Dermis microvascular lymphatic vessel endothelial cell (primary cell): ENCODE data around the gene KCNMB3. TPM values are rescaled to one million over a fixed set of nuclear protein-coding genes. Genes with fewer than 3 reads are reported as not detected.

ENCODE experiments used
- DNase-seq, 2 donors: peaks; one replicate each; pipeline versions ENCODE4 v3.0.0 to v3.0.0-alpha.2; 2010; ENCODE audit warnings: low read depth in 2 of 2
- total RNA-seq: library from RNA; depleted of rRNA; stranded (reverse); fragments of >200 nt; gene quantifications from 2 replicates; pipeline ENCODE4 v1.2.1, GENCODE V29; 2014

The KCNMB3 gene
- total RNA-seq, 1 donor from 2014 or later: 2.7 TPM

DNA sequence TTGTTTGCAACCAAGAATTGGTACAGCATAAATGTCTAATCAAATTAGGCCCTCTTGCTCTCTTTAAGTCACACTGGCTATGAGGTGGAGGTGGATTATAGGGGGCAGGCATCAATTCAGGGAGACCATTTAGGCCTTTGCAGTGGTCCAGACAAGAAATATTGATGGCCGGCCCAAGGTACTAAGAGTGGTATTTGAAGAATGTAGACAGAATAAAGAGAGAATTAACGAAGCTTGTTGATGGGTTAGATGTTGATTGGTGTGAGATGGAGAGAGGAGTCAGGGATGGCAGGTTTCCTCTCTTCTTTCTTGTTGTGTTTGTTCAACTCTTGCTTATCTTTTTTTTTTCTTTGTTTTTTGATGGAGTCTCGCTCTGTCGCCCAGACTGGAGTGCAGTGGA is 54.2 kb downstream of the KCNMB3 start:
- DNase-seq: no peak

DNA sequence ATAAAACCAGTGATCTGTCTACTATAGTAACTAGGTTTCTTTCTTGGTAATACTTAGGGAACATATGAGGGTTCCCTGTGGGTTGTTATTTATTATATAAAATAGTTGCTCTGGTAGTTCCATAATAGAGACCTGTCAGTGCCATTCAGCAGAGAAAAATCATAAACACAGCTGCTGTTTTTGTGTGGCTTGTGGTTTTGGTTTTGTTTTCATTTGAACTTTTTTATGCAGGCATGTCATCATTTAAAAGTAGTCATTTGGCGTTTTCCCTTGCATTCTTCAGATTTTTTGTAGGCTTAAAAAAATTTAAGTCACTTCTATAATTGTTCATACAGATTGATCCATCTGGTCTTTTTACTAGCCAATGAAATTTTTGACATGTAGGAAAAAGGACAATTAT is 54.8 kb downstream of the KCNMB3 start:
- DNase-seq: peak; percentile 33 to 71

DNA sequence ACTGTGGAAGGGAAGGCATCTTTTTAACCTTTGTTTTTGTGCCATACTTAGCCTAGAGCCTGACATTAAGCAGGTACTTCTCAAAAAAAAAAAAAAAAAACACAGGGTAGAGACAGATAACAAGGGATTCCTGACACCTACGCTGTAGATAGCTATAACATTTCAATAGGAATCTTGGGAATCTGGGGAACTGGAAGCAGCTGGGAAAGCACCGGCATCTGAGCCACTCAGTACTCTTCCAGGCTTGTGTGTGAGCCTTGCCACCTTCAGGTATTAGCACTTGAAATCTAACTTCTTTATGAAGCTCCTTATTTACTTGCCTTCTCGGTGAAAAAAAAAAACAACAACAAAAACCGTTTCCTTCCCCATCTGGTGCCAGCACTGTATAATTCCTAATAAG is 56.0 kb downstream of the KCNMB3 start:
- peak in 1 of 2 donors; percentile 13 for DNase-seq

Other genes with a start within 250 kb of the KCNMB3 start
- 17.1 and 27.1 TPM in 2 replicates for gene ZMAT3, start 179.3 kb downstream of the KCNMB3 start, total RNA-seq
- gene PIK3CA, start 102.8 kb downstream of the KCNMB3 start, total RNA-seq: 20.8 and 31.4 TPM in 2 replicates
- 29.0 and 33.4 TPM in 2 replicates for gene ZNF639, start 71.9 kb upstream of the KCNMB3 start, total RNA-seq
- gene MFN1, start 96.6 kb upstream of the KCNMB3 start, total RNA-seq: 35.4 and 35.9 TPM in 2 replicates
- 60.8 and 61.6 TPM in 2 replicates for gene GNB4, start 200.4 kb upstream of the KCNMB3 start, total RNA-seq